GM21825 (cell line): ENCODE results near the gene GJB6.

Source experiments
- ATAC-seq: cut with Tn5 transposase; IDR thresholded peaks from one replicate; pipeline ENCODE4 v1.9.1; 2021; ENCODE audit warnings: mild to moderate bottlenecking, moderate library complexity; ENCODE audit not compliant: unreplicated experiment

GJB6 gene

DNA sequence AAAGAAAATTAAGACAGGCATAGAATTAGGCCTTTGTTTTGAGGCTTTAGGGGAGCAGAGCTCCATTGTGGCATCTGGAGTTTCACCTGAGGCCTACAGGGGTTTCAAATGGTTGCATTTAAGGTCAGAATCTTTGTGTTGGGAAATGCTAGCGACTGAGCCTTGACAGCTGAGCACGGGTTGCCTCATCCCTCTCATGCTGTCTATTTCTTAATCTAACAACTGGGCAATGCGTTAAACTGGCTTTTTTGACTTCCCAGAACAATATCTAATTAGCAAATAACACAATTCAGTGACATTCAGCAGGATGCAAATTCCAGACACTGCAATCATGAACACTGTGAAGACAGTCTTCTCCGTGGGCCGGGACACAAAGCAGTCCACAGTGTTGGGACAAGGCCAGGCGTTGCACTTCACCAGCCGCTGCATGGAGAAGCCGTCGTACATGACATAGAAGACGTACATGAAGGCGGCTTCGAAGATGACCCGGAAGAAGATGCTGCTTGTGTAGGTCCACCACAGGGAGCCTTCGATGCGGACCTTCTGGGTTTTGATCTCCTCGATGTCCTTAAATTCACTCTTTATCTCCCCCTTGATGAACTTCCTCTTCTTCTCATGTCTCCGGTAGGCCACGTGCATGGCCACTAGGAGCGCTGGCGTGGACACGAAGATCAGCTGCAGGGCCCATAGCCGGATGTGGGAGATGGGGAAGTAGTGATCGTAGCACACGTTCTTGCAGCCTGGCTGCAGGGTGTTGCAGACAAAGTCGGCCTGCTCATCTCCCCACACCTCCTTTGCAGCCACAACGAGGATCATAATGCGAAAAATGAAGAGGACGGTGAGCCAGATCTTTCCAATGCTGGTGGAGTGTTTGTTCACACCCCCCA is 43.2 kb downstream of the GJB6 start:
- ATAC-seq = no peak

DNA sequence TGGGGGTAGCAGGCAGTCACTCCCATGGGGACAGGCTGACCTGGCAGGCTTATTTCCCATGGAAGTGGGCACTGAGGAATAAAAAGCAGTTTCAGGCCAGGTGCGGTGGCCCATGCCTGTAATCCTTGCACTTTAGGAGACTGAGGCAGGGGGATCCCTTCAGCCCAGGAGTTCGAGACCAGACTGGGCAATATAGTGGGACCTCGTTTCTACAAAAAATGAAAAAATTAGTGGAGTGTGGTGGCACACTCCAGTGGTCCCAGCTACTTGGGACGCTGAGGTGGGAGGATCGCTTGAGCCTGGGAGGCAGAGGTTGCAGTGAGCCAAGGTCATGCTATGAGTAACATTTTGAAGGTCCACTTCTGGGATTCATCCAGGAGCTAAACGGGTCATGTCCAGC is 45.3 kb downstream of the GJB6 start:
- no peak for ATAC-seq

DNA sequence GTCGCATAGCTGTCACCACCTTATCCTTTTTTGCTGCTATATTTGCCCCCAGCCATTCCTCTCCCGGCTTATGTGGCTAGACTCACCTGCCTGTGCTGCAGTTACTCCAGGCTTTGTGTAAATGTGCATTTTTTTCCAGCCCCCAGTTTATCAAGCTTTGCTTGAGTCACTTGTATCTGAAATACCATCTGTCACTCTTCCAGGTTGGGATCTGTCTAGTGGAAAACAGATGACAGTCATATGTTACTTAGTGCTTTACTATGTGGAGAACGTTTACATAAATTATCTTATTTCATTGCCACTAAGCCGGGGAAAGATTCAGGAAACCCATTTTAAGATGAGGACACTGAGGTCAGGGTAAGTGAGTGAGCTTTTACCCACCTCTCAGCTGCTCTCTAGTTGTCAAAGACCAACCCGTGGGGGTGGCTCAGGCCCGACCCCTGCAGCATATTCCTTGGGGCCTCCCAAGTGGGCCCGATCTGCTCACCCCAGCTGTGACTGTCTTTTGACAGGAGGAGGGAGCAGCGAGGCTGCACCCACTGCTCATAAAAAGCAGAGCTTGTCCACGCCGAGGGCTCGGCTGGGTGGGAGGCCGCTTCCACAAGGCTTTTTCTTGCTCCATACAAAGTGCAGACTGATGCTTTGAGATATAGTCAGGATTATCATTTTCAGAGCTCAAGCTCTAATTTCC is 46.6 kb downstream of the GJB6 start:
- no peak for ATAC-seq

DNA sequence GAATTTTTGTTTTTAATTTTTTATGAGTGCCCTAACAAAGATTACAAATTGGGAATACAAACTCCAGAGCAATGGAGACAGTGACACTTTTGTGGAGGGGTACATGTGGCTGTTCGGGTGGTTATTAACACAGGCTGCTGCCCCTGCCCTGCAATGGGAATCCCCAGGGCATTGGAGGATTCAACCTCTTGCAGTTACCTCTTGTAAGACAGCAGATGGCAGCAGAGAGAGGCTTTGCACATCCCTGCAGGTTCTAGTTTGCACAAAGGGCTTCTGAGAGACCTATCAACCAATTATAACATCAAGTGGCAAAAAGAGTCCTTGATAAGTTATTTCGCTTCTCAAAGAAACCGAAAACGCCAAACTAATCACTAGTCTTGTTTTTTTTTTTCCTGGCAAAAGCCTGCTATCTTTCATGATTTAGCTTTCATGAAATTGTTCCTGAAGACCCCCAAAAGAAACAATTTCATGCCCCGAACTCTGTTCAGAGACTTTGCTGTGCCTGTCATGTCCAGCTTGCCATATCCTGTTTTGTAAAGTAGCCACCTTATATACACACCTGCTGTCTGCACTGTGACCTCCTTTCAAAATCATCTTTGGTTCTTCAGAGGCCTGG is 49.8 kb downstream of the GJB6 start:
- peak; percentile 63 for ATAC-seq

DNA sequence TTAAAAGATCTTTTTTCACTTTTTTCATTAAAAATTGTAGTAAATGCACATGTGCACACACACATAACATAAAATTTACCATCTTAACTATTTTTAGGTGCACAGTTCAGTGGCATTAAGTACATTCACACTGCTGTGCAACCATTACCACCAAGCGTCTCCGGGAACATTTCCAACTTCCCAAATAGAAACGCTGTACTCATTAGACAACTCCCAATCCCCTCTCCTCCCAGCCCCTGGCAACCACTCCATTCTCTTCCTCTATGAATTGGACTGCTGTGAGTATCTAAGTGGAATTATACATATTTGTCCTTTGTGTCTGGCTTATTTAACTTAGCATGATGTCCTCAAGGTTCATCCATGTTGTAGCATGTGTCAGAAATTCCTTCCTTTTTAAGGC is 50.9 kb downstream of the GJB6 start:
- ATAC-seq = no peak

DNA sequence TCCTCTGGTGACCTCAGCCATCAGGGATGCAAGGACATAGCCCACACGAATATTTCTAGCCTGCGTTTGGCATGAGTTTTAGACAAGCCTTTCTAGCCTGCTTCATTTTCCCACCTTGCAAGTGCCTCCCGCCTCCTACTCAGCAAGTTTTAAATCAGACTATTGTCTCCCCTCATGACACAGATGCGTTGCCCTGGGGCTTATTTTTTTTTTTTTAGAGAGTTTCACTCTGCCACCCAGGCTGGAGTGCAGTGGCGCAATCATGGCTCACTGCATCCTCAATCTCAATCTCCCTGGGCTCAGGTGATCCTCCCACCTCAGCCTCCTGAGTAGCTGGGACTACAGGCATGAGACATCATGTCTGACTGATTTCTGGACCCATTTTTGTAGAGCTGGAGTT is 54.0 kb downstream of the GJB6 start:
- ATAC-seq = no peak

DNA sequence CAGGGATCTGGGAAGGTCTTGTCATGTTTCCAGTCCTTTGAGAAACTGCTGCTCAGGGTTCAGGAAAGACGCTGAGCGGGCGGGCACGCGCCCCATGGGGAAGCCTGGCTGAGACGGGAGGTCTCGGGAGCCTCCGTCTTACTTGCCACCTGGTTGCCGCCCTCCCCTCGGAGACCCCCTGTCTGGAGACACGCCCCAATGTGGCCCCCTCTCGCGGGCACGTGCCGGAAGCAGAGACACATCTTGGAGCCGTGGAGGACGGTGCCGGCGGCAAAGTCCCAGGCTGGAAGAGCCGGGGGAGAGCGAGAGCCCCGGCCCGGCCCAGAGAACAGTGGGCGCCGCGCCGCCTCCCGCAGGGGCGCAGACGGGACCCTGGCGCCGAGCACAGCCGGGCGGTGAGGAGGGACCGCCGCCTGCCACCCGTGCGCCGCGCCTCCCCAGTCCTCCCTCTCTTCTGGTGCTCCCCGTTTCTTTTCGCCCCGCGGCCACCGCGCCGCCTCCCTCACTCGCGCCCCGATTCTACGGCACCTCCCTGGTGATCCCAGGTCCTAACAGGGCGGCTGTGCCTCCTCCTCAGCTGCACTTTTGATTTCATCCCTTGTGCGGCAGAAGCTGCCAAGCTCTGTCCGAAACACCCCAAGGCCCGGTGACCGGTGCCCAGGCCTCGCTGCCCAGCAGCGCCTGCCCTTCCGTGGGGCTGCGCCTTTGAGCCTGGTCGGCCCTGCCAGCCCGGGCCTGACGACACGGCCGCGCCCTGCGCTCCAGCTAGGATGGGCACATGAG is 54.9 kb downstream of the GJB6 start:
- ATAC-seq = no peak

DNA sequence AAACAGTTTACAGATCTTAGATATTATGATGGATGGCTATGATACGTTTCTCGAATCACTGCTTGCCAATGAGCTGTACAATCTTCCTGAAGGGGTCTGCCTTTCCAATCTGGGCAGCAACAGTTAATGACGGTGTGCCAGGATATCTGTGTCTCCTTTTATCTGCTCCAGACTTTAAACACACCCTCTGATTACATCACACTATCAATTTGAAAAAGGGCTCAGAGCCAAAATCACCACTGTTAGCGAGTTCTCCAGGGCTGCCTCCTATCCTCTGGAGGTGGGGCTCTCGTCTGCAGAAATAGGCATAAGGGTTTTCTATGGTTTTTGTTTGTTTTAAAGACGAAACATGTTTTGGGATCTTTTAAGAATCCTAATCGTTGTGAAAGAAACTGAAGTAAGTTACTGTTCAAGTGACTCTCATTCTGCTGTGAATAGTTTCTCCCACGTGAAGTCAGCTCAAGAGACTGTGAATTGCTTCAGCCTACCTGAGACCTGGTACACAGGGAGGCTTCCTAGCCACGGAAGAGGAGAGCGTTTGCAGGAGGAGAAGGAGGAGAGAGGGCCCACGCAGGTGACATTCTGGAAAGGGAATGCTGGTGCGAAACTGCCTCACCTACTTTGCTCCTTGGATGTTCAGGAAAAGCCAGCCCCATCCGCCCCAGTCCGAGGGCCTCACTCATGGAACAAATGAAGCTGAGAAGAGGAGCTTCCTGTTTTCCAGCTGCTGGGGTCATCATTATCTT is 56.0 kb downstream of the GJB6 start:
- no peak for ATAC-seq

DNA sequence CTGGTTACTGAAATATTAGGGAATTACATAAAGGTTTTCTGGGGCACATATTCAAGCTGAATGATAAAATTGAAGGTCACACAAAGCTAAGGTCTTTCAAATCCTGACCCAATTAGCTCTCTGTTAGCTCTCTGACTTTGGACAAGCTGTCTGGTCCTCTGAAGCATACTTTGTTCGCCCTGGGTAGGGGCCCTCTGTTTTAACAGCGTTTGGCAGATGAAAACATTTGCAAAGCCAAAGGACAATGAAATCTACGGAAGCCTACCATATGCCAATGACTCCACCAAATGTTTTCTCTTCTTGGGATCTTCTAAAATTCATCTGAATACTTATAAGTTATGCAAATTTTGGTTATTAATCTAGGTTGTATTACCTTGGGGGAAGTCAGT is 56.7 kb downstream of the GJB6 start:
- no peak for ATAC-seq

DNA sequence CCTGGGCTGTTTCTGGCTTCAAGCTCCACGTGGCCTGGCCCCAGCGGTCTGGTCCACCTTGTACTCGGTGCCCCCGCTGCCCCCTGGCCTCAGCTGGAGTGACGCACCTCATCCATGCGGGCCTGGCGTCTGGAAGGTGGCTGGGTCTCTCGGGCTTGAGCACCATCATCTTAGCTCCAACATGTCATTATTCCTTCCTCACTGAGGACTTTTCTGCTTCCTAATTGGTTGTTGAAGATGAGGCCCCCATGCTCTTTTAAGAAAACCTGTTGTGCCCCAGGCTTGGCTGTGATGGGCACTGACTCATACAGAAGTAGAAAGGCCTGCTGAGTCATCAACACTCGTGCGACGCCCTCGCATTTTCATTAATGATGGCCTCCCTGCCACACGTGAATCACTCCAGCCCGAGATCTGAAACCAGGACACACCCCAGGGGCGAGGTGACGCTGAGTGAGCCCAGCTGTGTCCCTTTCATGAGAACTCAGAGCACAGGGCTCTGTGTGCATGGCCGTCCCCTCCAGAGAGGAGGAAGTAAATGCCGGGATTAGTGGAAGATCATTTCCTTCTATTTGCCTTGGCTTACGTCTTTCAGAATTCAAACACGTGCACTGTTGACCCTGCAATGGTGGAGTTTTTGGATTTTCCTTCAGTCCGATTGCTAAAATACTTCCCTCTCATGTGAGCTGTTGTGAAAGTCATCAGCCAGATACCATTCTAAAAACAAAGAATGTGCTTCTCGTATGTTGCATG is 57.3 kb downstream of the GJB6 start:
- ATAC-seq = peak; percentile 87

DNA sequence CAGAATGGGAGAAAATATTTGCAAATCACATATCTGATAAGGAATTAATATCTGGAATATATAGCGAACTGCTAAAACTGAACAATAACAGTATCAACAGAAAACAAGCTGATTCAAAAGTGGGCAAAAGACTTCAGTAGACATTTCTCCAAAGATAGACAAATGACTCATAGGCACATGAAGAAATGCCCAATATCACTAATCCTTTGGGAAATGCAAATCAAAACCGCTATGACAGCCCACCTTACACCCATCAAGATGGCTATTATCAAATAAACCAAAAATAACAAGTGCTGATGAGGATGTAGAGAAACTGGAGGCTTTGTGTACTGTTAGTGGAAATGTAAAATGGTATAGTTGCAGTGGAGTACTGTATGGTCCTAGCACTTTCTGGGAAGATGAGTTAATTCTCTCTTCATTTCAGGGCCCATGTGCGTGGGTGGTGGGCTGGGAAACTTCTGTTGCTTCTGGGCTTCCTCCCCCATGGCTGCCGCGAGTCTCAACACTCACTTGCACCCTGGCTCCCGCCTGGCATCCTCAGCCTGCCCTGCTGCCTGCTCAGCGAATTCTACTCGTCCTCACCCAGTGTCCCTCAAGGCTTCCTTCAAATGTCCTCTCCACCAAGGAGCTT is 58.9 kb downstream of the GJB6 start:
- no peak for ATAC-seq
